GM18505 (cell line): ENCODE data around the gene ZNF524.
"Not testable (repeated sequence)": the region's sequence is repeated elsewhere in the genome, so short reads cannot be mapped to it uniquely, and the experiment has no call there.

Experiments
- ATAC-seq: cut with Tn5 transposase; IDR thresholded peaks from one replicate; pipeline ENCODE4 v1.9.1; 2021; ENCODE audit not compliant: unreplicated experiment
- POLR2A ChIP-seq: IDR thresholded peaks from 4 replicates; pipeline ENCODE4 v1.6.1; 2011; ENCODE audit warnings: borderline replicate concordance; ENCODE audit not compliant: insufficient read depth, insufficient read length; ENCODE audit errors: extremely low read depth

ZNF524 gene, protein sequence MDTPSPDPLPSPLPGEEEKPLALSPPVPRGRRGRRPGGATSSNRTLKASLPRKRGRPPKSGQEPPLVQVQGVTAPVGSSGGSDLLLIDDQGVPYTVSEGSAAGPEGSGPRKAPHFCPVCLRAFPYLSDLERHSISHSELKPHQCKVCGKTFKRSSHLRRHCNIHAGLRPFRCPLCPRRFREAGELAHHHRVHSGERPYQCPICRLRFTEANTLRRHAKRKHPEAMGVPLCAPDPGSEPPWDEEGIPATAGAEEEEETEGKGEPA

DNA sequence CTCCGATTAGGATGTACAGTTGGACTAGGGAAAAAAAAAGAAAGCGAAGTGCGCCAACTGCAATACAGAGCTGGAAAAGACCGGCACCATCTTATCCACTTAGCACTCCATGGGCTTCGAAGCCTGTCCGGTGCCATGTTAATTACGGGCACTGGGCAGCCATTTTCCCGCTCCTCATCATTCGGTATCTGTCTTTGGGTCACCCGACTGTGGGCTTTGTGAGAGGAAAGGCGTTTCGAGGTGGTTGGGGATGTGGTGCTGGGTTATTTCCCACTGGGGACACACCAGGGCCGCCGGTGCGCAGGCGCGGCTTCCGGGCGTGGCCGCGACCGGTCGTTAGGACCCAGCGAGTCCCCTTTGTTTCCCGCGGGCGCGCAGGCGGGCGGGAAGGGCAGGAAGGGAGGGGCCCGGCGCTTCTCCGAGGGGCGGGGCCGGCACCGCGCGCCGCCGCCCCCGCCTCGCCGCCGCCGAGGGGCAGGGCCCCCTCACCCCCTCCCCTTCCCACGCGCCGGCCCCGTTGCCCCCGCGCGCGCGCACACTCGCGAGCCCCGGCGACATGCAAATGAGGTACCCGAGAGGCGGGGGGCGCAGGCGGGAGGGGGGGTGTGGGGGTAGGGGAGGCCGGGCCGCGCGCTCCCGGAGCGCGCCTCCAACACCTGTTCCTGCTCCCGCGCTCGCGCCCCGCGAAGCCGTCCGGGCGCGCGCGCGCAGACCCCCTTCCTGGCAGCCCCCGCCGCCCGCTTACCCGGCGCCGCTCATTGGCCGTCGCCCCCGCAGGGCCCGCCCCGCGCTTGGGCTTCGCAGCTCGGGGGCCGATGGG, at the start of gene ZNF524:
Gene ZNF524, plus strand, starts transcription at position 447 of the 820 bp plus-strand sequence. CDS start 1,825 bp downstream, outside the sequence.
- no peak for TF ChIP-seq POLR2A
- ATAC-seq, result peak; percentile 35

DNA sequence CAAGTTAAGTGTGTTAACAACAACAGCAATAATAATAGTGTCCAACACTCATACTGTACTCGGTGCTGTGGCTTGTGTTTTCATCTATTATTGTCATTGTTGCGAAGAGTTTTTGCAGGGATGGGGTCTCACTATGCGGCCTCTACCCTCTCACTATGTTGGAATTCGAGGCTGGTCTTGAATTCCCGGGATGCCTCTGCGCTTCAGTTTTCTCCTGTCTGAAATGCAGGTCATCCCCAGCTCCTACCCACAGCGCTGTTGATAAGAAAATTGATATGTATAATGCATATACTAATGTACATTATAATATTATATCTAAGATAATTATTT, 49.8 kb upstream of the ZNF524 start:
- ATAC-seq, result no peak
- TF ChIP-seq POLR2A, result no peak

DNA sequence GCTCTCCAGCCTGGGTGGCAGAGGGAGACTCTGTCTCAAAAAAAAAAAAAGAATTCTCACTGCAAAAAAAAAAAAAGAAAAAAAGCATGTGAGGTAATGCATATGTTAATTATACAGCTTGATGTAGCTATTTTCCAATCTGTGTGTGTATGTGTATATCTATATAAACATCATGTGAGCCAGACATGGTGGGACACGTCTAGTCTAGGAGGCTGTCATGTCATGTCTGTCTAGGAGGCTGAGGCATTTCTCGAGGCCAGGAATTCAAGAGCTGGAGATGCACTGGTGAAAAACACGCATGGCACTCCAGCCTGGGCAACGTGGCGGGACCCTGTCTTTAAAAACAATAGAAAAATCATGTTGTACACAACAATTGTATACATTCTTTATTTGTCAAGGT, 47.9 kb upstream of the ZNF524 start:
- TF ChIP-seq POLR2A, result no peak
- ATAC-seq, result no peak

DNA sequence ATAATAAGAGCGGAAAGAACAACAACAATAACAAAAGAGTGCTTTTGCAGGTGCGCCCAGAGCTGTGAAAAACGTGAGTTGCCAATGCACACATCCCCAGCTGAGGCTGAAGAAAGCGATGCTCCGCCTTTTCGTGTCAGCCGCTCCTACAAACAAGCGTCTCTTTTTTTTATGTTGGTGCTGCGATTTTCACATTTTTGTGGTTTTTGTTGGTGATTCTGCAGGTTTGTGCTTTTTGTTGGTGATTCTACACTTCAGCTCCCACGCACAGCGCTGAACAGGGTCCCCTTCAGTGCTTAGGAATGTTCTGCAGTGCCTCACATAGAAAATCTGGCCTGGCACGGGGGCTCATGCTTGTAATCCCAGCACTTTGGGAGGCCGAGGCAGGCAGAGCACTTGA, 47.5 kb upstream of the ZNF524 start:
- no peak for TF ChIP-seq POLR2A
- no peak for ATAC-seq

DNA sequence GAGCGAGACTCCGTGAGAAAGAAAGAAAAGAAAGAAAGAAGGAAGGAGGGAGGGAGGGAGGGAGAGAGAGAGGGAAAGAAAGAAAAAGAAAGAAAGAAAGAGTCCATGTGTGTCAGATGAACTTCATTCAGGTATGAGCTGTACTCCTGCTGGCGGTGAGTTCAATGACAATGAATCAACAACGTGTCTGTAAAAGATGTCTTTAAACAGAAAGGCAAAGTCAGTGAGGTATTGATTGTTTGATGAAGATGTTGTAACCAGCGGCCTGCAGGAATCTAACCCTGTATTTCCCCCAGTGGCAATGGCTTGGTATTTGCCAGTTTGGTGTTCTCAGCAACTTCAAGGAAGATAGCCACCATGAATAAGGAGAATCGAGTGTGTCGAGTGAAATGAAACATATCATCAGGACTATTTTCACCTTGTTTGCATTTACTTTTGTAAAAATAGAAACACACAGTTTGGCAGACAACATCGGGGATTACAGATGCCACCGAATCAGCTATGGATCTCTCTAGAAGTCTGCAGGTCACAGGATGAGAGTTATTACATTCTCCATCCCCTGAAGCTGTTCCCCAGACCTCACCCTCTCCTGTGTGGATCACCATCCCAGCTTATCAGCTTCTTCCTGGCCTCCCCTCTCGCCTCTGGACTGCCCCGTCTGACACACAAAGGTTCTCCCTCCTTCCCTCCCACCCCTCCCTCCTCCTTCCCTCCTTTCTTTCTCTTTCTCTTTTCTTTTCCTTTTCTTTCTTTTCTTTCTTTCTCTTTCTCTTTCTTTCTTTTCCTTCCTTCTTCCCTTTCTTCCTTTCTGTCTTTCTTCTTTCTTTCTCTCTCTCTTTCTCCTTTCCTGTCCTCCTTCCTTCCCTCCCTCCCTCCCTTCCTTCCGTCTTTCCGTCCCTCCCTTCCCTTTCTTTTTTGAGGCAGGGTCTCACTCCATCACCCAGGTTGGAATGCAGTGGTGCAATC, 46.6 kb upstream of the ZNF524 start:
- no peak for TF ChIP-seq POLR2A
- ATAC-seq, result no peak

DNA sequence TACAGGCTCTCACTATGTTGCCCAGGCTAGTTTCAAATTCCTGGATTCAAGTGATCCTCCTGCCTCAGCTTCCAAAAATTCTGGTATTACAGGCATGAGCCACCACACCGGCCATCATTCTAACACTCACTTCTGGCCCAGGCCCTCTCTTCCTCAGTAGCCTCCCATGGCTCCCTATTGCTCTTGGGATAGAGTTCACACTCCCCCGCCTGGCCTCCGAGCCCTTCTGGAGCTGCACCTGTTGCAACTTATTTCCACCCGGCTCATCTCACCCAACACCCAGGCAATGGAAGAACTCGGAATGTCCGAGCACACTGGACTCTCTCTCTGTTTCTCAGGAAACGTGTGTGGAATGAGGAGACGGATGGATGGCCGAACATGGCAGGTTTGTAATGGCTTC, 45.8 kb upstream of the ZNF524 start:
- no peak for ATAC-seq
- TF ChIP-seq POLR2A, result no peak

DNA sequence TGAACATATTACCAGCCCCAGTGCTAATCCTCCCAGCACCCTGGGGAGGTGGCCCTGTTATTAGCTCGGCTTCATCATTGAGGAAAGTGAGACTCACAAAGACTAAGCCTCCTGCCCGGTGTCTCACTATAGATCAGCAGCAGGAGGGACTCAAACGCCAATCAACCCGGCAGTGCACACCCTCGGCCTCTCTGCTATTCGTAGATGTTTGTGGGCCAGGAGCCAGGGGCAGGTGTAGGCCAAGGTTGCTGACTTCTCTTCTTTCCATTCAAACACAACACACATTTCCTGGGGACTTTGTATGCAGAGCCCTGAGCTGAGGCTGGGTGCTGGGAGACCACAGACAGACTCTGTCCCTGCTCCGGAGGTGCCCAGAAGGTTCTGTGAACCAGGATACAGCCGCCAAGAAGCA, 45.3 kb upstream of the ZNF524 start:
- no peak for ATAC-seq
- no peak for TF ChIP-seq POLR2A

DNA sequence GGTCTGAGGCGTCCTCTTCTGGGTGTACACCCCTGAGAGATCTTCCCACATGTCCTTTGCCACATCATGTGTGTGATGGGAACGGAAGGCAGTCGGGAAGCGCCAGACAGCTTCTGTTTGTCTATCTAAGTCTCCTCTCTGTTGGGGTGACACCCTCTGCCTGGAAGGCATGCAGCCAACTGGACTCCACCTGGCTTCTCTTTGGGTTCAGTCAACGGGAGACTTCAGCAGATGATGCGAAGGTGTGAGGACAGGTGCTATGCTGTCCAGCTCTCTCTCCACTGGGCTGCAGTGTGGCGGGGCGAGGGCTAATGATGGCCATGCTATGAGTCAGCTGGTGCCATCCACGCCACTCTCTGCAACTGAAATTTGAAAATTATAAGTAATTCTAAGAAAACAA, 40.4 kb upstream of the ZNF524 start:
- ATAC-seq, result no peak
- no peak for TF ChIP-seq POLR2A

DNA sequence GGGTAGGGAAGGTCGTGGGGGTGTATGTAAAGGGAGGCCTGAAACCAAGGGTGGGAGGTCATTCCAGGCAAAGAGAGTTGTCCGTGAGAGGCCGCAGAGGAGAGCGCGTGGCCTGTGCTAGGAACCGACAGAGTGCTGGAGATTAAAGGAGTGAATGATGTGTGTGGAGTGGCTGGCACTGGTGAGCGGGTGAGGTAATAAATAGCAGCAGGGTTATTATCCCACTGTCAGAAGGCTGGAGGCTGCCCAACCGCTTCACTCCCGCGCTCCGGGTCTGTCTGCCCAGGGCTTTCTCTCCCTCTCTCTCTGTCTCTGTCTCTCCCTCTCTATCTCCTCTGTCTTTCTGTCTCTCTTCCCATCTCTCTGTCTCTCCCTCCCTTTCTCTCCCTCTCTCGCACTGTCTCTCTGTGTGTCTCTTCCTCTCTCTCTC, 36.8 kb upstream of the ZNF524 start:
- no peak for ATAC-seq
- no peak for TF ChIP-seq POLR2A

DNA sequence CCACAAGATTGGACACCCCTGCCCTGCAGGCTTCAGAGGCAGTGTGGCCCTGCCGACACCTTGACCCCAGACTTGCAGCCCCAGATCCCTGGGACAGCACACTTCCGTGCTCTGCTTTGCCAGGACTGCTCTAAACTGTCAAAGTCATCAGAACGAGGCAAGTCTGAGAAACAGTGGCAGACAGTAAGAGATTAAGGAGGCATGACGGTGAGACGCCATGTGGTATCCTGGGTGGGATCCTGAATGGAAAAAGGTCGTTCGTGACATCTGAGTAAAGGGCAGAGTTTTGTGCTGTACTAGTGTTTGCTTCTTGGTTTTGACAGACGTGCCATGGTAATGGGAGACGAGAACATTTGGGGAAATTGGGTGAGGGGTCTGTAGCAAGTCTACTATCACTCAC, 33.3 kb upstream of the ZNF524 start:
- ATAC-seq, result no peak
- no peak for TF ChIP-seq POLR2A

DNA sequence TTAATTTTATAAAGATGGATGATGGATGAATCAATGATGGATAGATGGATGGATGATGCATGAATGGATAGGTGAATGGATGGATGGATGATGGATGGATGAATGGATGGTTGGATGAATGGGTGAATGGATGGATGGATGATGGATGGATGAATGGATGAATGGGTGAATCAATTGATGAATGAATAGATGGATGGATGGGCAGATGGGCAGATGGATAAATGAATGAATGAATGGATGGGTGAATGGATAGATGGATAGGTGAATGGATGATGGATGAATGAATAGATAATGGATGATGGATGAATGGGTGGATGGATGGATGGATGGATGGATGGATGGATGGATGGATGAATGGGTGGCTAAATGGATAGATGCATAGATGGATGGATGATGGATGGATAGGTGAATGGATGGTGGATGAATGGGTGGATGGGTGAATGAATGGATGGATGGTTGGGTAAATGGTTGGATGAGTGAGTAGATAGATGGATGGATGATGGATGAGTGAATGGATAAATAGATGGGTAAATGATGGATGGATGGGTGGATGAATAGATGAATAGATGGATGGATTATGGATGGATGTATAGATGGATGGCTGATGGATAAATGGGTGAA, 32.3 kb upstream of the ZNF524 start:
- no peak for ATAC-seq
- no peak for TF ChIP-seq POLR2A

DNA sequence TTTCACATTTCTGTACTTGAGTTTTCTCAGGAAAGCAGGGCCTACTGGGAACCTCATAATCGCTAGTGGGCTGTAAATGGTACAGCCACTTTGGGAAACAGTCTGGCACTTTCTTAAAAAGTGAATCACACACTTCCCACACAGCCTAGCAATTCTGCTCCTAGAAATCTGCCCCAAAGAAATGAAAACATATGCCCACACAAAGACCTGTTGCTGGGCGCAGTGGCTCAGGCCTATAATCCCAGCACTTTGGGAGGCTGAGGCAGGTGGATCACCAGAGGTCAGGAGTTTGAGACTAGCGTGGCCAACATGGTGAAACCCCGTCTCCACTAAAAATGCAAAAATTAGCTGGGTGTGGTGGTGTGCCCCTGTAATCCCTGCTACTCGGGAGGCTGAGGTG, 30.6 kb upstream of the ZNF524 start:
- ATAC-seq, result not testable (repeated sequence)

DNA sequence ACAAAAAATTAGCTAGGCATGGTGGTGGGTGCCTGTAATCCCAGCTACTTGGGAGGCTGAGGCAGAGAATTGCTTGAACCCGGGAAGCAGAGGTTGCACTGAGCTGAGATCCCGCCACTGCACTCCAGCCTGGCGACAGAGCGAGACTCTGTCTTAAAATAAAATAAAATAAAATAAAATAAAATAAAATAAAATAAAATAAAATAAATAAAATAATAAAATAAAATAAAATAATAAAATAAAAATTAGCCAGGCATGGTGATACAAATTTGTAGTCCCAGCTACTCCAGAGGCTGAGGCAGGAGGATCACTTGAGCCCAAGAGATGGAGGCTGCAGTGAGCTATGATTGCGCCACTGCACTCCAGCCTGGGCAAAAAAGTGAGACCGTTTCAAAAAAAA, 26.2 kb upstream of the ZNF524 start:
- not testable (repeated sequence) for ATAC-seq

DNA sequence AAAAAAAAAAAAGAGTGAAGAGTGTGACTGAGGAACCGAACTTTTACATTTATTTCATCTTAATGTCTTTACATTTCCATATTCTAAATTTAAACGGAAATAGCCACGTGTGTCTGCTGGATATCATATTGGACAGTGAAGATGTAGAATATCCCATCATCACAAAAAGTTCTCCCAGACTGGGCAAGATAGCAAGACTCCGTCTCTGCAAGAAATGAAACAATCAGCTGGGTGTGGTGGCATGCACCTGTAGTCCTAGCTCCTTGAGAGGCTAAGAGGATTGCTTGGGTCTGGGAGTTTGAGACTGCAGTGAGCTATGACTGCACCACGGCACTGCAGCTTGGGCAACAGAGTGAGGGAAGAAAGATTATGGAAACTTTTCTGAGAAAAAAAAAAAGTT, 23.3 kb upstream of the ZNF524 start:
- no peak for TF ChIP-seq POLR2A
- ATAC-seq, result no peak
